ENCODE results near the gene MNS1. TPM values are rescaled to one million over a fixed set of nuclear protein-coding genes. Genes with fewer than 3 reads are reported as not detected.

Gene MNS1
- total and polyA plus RNA-seq, 2 experiments from 2014 or later: 2.9 to 16.9 TPM

DNA sequence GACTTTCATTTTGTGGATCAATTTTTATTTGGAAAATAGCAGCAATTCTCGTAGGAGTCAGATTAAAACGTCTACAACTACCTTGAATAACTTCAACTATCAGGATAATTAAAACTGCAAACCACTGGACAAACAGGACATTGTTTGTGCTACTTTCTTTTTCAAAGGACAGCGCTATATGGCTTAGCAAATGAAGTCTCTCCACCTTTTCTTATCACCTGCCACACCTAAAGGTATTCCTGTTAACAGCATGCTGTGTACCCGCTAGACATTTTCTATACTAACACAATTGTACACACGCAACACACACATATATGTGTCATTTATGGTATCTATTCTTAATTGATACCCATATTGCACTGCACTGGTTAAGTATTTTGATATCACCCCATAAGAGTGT, 19.2 kb downstream of the MNS1 start:
- no peak for TF ChIP-seq EZH2 (IDR thresholded peaks at IDR 0.05; ENCODE audit: low read depth, unreplicated experiment)
- TF ChIP-seq, protein P1, sequence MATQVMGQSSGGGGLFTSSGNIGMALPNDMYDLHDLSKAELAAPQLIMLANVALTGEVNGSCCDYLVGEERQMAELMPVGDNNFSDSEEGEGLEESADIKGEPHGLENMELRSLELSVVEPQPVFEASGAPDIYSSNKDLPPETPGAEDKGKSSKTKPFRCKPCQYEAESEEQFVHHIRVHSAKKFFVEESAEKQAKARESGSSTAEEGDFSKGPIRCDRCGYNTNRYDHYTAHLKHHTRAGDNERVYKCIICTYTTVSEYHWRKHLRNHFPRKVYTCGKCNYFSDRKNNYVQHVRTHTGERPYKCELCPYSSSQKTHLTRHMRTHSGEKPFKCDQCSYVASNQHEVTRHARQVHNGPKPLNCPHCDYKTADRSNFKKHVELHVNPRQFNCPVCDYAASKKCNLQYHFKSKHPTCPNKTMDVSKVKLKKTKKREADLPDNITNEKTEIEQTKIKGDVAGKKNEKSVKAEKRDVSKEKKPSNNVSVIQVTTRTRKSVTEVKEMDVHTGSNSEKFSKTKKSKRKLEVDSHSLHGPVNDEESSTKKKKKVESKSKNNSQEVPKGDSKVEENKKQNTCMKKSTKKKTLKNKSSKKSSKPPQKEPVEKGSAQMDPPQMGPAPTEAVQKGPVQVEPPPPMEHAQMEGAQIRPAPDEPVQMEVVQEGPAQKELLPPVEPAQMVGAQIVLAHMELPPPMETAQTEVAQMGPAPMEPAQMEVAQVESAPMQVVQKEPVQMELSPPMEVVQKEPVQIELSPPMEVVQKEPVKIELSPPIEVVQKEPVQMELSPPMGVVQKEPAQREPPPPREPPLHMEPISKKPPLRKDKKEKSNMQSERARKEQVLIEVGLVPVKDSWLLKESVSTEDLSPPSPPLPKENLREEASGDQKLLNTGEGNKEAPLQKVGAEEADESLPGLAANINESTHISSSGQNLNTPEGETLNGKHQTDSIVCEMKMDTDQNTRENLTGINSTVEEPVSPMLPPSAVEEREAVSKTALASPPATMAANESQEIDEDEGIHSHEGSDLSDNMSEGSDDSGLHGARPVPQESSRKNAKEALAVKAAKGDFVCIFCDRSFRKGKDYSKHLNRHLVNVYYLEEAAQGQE (IDR thresholded peaks at IDR 0.05; ENCODE audit: unreplicated experiment): no peak
- TF ChIP-seq, protein P2, sequence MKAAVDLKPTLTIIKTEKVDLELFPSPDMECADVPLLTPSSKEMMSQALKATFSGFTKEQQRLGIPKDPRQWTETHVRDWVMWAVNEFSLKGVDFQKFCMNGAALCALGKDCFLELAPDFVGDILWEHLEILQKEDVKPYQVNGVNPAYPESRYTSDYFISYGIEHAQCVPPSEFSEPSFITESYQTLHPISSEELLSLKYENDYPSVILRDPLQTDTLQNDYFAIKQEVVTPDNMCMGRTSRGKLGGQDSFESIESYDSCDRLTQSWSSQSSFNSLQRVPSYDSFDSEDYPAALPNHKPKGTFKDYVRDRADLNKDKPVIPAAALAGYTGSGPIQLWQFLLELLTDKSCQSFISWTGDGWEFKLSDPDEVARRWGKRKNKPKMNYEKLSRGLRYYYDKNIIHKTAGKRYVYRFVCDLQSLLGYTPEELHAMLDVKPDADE (IDR thresholded peaks at IDR 0.05): no peak
- no peak for TF ChIP-seq EZH2phosphoT487 (IDR thresholded peaks at IDR 0.05; ENCODE audit: unreplicated experiment)
- no peak for TF ChIP-seq ZNF462 (CRISPR knock-in tag; IDR thresholded peaks at IDR 0.05)
- TF ChIP-seq POLR2AphosphoS5 (IDR thresholded peaks at IDR 0.05; ENCODE audit: low read depth): no peak
- TF ChIP-seq, protein P3, sequence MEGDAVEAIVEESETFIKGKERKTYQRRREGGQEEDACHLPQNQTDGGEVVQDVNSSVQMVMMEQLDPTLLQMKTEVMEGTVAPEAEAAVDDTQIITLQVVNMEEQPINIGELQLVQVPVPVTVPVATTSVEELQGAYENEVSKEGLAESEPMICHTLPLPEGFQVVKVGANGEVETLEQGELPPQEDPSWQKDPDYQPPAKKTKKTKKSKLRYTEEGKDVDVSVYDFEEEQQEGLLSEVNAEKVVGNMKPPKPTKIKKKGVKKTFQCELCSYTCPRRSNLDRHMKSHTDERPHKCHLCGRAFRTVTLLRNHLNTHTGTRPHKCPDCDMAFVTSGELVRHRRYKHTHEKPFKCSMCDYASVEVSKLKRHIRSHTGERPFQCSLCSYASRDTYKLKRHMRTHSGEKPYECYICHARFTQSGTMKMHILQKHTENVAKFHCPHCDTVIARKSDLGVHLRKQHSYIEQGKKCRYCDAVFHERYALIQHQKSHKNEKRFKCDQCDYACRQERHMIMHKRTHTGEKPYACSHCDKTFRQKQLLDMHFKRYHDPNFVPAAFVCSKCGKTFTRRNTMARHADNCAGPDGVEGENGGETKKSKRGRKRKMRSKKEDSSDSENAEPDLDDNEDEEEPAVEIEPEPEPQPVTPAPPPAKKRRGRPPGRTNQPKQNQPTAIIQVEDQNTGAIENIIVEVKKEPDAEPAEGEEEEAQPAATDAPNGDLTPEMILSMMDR (conservative IDR thresholded peaks at IDR 0.05; ENCODE audit: low read depth in 2 of 2): no peak
- no peak for TF ChIP-seq ZNF331 (CRISPR knock-in tag; IDR thresholded peaks at IDR 0.05; ENCODE audit: low read depth)
- TF ChIP-seq CREB1 (CRISPR knock-in tag; IDR thresholded peaks at IDR 0.05; ENCODE audit: low read depth): no peak
- no peak for TF ChIP-seq ZNF114 (CRISPR knock-in tag; IDR thresholded peaks at IDR 0.05)
- no peak for TF ChIP-seq STAT1 (IDR thresholded peaks at IDR 0.05; ENCODE audit: unreplicated experiment)
- no peak for TF ChIP-seq JUNB (IDR thresholded peaks at IDR 0.05; ENCODE audit: unreplicated experiment)
- no peak for TF ChIP-seq NANOG (IDR thresholded peaks at IDR 0.05; ENCODE audit: borderline replicate concordance)
- ATAC-seq (no peak), DNase-seq (ENCODE audit: low spot score) (no peak)
- Mint-ChIP-seq H3K9me3 (peaks cover 5% of the 10 kb centered on the region; the same call in 1 of the 3 replicates), H3K27me3 (ENCODE audit: insufficient read depth, low read depth, poor library complexity) (no peaks in the 10 kb centered on the region), H3K36me3 (ENCODE audit: low read depth) (peaks cover 22% of the 10 kb centered on the region; the same call in 2 of the 3 replicates), H3K4me3 (no peak overlapping the region), H3K27ac (no peak overlapping the region), H3K4me1 (no peaks in the 10 kb centered on the region)
- no peaks in the 10 kb centered on the region for H3K79me2 ChIP-seq (replicated peaks; ENCODE audit: insufficient read depth)
- no peak overlapping the region for H3K4me3 ChIP-seq
- H3K4me2 ChIP-seq: no peak overlapping the region
- H3K27me3 ChIP-seq (ENCODE audit: insufficient read depth): no peaks in the 10 kb centered on the region
- H3K4me1 ChIP-seq (ENCODE audit: insufficient read depth): no peaks in the 10 kb centered on the region
- no peak overlapping the region for H3K27ac ChIP-seq (ENCODE audit: low read depth)
- no peaks in the 10 kb centered on the region for H3F3A ChIP-seq (replicated peaks; ENCODE audit: low read depth)
- no peaks in the 10 kb centered on the region for H3K36me3 ChIP-seq (ENCODE audit: insufficient read depth)
- H4K20me1 ChIP-seq (replicated peaks; ENCODE audit: insufficient read depth): no peaks in the 10 kb centered on the region
- H2AFZ ChIP-seq: no peak overlapping the region
- no peaks in the 10 kb centered on the region for H3K9me2 ChIP-seq (ENCODE audit: insufficient read depth)

All from GM23338 (cell line).